CD1c-positive myeloid dendritic cell (primary cell): ENCODE data around the gene IGLON5.

Experiments used
- DNase-seq: peaks from one replicate; pipeline ENCODE4 v3.0.0-alpha.2; 2016; ENCODE audit errors: extremely low spot score

Gene IGLON5

DNA sequence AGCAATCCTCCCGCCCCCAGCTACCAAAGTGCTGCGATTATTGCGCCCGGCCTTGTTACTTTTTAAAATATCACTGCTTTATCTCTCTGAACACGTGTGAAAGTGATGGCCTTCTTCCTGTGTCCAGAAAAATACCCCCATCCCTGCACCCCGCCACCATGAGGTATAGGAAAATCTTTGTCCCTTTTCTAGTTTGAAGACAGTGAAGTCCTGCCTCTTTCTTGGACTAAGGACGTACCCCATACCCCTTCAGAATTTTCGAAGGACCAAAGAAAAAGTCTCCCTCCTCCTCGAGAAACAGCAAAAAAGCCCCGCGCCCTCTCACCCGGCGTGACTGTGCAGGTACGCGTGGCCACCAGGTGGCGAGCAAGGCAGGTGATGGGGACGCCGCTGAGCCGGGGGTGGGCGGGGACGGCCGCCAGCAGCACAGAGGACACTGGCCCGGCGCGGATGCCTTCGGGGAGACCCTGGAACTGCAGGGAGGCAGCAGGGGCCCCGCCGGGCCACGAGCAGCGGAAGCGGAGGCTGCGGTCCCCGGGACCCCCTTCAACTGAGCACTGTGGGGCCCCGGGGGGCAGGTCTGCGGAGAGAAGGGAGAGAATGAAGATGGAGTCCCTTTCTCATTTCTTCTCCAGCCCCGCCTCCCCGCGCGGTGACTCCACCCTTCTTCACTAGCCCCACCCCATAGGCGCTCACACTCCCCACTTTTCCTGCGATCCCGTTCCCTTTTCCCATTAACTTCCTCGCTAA lies 27.3 kb downstream of the IGLON5 start:
- peak; percentile 80 for DNase-seq

DNA sequence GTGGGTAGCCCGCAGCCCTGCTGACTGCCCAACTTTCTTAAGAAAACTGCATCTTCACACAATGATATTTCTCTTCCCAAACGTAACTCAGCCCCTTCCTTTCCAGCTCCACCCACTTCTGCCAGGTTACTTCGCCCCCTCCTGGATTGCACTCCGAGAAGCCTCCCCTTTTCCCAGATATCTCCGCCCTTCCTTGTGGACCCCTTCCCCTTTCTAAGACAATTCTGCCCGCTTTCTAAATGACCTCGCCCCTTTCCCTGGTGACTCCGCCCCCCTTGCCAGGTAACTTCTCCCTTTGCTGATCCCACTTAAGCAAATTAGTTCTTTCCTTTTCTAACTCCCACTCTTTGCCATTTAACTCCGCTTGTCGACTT lies 27.9 kb downstream of the IGLON5 start:
- DNase-seq, result no peak

DNA sequence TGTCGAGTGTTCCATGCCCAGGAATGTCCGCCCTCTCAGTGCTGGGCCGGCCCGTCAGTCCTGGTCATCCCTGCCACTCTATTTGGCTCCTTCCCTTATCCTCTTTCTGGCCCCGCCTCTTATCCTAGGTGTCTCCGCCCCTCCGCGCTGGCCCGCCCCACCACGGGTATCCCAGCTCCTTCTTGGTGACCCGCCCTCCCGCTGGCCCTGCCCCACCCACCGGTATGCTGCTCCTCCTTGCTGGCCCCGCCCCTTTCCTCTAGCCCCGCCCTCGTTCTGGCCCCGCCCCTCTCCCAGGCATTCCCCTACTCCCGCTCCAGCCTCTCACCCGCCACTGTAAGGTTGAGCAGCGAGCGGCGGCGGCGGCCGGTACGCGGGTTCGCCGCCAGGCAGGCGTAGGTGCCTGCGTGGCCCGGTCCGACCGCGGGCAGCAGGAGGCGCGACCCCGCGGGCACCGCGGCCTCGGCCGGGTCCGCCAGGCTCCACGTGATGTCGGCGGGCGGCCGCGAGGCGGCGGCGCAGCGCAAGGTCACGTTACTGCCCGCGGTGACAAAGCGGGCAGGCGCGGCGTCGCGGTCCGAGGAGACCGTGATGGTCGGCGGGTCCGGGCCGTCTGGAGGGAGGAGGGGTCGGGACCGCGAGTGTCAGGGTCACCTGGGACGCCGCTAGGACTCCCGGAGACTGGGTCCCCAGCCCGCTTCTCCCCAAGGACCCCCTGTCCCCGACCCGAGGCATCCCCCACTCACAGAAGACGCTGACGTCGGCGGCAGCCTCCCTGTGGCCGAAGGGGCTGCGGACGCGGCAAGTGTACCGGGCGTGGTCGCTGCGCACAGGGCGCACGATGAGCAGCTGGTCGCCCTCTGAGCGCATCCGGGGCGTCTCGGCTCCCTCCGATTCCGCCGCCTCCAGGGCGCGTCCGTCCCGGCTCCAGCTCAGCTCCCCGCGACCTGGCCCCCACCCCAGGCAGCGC lies 28.5 kb downstream of the IGLON5 start:
- DNase-seq, result peak; percentile 97

DNA sequence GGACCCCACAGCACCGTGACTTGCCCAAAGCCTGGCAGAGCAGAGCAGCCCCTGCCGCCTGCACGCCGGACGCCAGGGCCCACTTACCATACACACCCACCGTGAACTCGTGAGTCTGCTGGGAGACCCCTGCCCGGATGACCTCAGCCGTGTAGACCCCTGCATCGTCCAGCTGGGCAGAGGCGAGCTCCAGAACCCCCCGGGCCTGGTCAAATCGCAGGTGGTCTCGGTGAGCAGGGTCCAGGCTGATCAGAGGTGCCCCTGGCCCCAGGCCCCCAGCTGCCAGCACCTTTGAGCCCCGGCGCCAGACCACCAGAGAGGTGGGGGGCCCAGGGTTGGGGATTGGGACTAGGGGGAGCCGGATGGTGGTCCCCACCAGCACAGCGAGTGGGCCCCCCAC lies 29.6 kb downstream of the IGLON5 start:
- no peak for DNase-seq

DNA sequence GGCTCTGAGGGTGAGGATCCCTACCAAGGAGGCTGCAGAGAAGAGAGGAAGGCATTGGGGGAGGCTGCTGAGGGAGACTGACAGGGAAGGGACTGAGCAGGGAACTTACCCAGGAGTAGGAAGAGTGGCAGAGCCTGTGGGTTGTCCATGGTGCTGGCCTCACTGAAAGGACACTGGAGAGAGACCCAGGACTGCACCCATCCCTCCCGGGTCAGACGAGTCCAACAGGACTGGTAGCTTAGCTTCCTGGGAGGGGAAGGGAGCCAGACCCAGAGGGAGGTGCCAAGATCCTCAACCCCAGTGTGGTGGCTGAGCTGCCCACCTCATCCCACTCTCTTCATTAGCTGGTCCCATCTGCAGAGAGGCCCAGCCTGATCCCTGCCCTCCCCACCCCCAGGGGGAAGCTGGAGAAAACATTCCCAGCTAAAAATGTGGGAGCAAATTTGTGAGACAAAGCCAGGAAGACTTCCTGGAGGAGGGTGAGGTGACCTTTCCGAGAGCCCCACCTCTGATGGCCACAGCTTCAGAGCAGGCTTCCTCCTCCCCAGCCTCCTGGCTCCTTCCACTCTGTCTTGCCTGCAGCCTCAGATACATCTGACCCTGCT lies 30.6 kb downstream of the IGLON5 start, which contains the start of gene VSIG10L:
Gene VSIG10L (minus strand): TSS at position 164 of the 605 bp plus-strand sequence. CDS start 15 bp downstream, at position 149.
- no peak for DNase-seq

DNA sequence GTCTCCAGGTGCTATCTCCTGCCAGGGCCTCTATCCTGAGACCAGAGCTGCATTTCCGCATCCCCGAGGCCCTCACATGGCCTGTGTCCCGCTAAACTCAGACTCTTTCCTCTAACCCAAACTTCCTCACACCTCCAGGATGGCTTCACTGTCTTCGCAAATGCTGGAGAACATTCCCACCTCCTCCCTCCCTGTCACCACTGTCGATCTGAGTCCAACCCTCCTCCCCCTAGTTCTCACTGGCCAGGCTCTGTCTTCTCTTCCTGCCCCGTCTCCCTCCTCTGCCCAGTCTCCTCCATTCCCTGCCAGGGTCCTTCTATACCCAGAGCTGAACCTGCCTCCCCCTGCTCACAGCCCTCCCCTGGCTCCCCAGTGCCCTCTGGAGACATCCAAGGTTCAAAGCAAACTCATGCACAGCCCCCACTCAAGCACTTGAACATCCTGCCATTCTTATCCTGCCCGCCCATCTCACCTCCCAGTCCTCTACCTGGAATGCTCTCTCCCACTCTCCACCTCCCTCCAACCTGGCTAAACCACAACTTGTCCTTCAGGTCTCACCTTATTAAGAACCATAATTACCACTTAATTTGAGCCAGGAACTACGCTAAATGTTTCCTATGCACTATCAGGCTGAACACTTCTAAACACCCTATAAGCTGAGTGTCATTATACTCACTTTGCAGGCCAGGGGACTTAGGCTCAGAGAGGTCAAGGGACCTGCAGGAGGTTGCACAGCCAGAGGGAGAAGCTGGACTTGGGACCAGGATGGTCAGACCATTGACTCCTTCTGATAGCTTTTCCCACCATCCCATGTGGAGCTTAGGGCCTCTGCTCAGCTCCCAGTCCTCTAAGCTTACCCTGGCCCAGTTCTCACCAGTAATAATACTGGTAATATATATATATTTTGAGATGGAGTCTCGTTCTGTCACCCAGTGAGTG lies 31.5 kb downstream of the IGLON5 start:
- DNase-seq, result no peak

DNA sequence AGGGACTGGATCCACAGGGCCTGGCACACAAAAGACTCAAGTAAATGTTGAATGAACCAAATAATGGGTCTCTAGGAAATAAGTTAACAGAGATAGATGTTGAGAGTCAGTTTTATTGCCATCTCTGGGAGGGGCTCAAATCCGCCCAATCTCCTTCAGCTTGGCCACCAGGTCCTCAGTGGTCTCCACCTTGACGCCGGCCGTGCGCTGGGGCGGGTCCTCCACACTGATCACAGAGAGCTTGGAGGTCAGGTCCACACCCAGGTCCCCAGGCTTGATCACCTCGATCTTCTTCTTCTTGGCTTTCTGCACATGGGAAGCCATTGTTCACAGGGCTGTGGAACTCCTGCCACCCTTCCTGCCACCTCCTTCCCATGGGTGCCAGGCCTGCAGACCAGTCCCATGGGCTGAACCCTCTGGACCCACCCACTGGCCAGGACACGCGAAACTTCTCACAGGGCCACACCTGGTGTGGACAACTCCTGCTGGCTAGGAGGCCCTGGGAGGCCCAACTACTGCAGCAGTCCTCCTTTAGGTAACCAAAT lies 33.7 kb downstream of the IGLON5 start:
- DNase-seq, result no peak

DNA sequence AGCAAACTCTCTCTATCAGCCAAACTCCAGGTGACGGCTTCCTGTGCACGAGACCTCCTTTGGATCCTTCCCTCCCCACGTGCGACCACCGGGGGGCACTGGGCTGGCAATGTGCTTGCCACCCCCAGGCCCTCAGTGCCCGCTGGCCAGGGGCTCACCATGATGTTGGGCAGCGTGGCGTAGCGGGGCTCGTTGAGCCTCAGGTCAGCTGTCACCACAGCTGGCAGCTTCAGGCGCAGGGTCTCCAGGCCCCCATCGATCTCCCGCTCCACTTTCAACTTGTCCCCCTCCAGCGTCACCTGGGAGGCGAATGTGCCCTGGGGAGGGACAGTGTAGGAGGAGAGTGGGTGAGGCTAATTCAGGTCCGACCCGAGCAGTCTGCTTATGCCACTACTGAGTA lies 35.3 kb downstream of the IGLON5 start:
- DNase-seq, result no peak

DNA sequence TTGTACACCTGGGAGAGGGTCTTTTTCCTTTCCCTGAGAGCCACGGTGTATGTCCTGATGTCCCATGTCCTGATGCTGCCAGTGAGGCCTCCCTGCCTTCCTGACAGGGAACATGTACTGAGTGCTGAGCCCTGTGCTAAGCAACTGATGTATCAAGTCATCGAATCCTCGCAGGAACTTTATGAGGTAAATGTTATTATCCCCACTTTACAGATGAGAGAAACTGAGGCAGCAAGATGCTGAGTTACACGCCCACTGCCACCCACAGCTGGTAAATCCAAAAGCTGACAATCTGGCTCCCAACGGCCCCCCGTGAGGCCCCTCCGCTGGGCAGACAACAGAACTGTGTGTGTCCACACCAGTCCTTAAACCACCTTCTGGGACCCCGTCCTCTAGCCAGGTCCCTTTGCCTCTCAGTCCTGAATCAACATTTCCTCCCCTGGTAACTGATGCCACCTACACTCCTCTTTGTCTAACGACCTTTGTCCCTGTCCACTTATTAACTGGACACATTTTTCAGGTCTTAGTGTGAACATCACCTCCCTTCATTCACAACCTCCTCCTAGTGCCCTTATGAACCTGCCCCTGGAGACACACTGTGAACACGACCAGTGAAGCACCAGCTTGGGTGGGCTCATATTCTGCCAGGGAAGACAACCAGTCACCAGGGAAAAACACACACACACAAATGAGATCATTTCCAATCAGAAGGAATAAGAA lies 35.9 kb downstream of the IGLON5 start:
- no peak for DNase-seq

DNA sequence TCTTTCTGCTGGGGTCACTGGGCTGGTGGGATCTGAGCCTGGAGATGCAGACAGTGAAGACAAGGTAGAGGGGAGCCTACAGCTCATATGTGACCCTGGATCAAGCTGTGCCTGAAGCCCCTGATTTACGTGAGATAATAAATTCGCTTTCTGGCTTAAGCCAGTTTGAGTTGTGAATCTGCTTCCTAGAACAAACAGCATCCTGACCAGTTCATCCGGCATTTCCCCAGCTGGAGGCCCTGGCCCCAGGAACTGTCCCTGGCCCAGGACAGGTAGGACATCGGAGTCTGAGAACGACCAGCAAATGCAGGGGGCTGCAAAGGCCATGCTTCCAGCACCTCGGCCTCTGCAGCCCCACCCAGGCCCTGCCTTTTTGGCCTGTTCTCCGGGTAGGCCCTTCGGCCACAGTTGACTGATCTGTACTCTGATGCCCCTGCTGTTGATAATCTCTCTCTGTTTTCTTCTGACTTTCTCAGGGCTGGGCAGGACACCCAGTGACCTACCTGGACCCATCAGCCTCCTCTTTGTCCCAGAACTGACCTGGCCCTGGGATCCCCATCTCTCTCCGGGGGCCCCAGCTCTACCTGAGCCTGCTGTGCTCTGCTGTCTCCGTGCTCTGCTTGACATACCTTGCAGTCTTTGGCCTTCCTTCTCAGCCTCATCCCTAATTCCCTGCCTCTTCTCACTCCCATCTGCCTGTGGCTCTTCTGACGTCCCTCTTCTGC lies 40.0 kb downstream of the IGLON5 start:
- DNase-seq, result no peak

DNA sequence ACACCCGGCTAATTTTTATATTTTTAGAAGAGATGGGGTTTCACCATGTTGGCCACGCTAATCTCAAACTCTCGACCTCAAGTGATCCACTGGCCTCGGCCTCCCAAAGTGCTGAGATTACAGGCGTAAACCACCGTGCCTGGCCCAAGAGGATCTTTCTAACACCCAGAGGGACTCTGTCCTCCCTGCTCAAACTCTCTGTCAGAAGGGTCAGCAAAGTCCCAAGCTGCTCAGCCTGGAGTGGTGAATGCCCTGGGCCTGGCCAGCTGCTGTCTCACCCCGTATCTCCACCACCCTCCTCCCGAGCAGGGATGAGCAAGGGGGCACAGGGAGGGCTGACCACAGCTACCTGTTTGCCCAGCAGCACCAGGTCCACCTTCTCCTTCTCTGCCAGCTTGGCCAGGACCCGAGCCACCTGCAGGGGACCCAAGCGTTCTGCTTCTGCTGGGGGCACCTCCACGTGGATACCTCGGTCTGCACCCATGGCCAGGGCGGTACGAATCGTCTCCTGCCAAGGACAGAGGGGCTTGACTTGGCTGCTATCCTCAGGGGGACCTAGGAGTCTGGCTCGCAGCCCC lies 41.4 kb downstream of the IGLON5 start:
- DNase-seq, result no peak

DNA sequence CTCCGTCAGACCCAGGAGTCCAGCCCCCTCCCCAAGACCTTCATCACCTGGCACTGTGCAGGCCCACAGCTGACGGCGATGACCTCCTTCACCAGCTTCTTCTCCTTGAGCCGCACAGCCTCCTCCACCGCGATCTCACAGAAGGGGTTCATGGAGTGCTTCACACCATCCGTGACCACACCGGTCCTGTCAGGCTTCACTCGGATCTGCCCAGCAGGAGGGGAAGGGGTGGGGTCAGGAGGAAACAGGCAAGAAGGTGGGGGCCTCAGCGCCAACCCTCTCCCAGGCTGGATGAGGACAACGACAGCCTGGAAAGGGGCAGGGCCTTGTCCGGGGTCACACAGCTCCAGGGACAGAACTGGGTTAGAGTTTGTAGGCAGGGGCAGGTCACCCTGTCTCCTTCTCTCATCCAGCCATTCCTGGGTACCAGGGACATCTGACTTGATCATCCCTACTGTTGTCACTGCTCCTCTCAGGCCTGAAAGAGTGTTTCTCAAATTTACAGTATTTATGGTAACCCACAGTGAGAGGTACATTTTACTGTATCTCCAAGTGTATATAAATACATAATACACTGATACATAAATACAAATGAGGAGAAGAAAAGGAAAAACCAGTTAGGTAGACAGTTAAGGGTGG lies 42.8 kb downstream of the IGLON5 start:
- DNase-seq, result no peak

DNA sequence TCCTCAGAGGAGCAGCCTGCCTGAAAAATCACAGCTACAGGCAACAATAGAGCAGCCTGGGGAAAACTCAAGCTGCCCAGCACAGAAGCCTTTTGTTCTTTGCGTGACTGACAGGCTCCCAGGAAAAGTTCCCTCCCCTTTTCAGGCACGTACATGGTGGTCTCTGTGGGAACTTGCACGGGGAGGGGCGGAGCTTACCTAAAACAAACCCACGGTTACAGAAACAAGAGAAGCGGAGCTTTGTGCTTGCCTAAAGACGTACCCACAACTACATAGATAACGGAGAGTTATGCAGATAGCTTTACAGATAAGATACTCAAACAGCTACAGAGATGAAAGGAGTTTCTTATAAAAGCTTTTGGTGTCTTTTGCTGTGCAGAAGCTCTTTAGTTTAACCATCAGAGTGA lies 43.3 kb downstream of the IGLON5 start:
- DNase-seq, result no peak

DNA sequence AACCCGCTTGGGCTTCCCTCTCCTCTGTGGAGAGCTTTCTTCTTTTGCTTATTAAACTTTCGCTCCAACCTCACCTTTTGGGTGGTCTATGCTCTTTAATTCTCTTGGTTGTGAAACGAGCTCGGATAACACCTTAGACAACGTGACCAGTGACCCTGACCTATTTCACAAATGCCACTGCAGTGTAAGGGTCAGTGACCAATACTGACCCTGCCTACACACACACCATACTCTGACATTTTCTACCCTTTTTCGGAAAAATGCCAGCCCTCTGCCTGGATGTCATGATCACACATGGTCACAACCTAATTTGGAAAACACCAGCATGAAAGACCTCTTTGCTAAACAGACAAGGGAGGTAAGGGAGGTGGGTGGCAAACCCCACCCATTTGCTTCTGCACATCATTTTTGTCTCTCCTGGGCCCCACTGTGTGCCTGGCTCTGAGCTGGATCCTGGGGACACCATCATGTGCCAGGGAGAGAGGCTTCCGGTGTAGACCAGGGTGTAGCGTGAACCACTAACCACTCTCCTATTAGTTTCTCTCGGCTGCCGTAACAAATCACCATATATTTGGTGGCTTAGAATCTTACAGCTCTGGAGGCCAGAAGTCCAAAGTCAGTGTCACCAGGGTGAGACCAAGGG lies 44.8 kb downstream of the IGLON5 start:
- DNase-seq, result no peak

DNA sequence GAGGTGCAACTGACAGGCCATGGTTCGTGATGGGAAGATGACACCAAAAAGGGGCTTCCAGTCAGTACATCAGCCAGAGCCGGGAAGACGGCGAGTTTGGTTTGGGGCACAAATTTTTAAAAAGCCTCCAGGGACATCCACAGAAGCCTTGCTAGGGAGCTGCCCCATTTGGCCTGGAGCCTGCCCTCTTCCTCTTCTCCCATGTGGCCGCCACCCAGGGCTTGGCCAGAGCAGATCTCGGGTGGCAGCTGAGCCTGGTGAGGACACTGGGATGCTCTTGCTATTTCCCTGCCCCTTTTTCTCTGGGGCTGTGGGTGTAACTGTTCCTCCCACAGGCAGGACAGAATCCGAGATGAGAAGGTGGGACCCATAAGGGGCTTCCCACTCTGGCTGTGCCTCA lies 46.5 kb downstream of the IGLON5 start:
- no peak for DNase-seq

DNA sequence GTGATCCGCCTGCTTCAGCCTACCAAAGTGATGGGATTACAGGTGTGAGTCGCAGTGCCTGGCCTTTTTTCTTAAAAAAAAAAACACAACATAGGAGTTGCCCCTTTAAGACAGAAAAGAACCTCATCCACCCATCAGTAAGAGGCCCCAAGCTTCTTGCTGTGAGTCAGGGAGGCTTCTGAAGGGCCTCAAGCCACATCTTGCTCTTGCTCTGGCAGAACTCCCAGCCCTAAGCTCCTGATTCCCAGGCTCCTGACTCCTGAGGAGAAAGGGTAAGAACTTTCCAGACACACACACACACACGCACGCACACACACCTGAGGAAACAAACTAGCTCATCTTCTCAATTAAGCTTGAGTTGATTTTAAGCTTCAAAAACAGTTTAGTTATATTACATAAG lies 47.9 kb downstream of the IGLON5 start:
- no peak for DNase-seq

DNA sequence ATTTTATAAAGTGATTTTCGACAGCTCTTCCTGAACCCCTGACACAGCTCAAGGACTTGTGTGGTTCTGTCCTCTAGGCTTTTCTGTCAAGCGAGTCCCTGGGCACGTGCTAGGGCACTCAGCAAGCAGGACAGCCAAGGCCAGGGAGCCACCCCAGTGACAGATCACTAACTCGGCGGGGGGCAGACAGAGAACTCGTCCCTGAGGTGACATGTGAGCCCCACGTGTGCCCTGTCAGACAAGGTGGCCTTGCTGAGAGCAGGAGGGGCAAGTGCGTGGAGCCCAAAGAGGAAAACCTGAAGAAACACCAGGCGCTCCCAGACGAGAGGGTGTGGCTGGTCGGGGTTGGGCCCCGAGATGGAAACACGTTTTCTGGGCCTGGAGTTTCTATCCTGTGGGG lies 49.8 kb downstream of the IGLON5 start:
- no peak for DNase-seq
